GM06990 (cell line): ENCODE measurements around the gene AREL1.

Experiments
- DNase-seq: peaks from one replicate; pipeline ENCODE4 v3.0.0-alpha.2; 2011; ENCODE audit not compliant: insufficient read length; ENCODE audit errors: extremely low read depth
- H3K27me3 ChIP-seq: replicated peaks from 2 replicates; pipeline ENCODE4 v1.6.0; 2011; ENCODE audit warnings: low read length; ENCODE audit not compliant: control insufficient read depth, insufficient read depth
- H3K36me3 ChIP-seq: 2 replicates; pipeline ENCODE4 v1.5.1; 2011; ENCODE audit warnings: low read length; ENCODE audit not compliant: control insufficient read depth, insufficient read depth
- H3K4me3 ChIP-seq: replicated peaks from 2 replicates; pipeline ENCODE4 v1.5.1; 2011; ENCODE audit warnings: low read depth, mild to moderate bottlenecking, control low read depth, low read length
- CTCF ChIP-seq: IDR thresholded peaks from 2 replicates; pipeline ENCODE4 v1.5.1; 2011; ENCODE audit warnings: low read length, control low read depth, mild to moderate bottlenecking, inconsistent platforms; ENCODE audit not compliant: insufficient read depth, poor library complexity, severe bottlenecking

Gene AREL1

GRCh38 chr14:74647678-74648461, 65.0 kb downstream of the AREL1 start:
- no peaks in the 10 kb centered on the region for H3K36me3 ChIP-seq
- no peak for TF ChIP-seq CTCF
- no peak for DNase-seq
- H3K4me3 ChIP-seq: no peak overlapping the region
- no peaks in the 10 kb centered on the region for H3K27me3 ChIP-seq

GRCh38 chr14:74647061-74647677, 65.7 kb downstream of the AREL1 start:
- H3K4me3 ChIP-seq: no peak overlapping the region
- no peak for DNase-seq
- TF ChIP-seq CTCF: no peak
- no peaks in the 10 kb centered on the region for H3K27me3 ChIP-seq
- no peaks in the 10 kb centered on the region for H3K36me3 ChIP-seq

GRCh38 chr14:74645756-74646470, 67.0 kb downstream of the AREL1 start:
- TF ChIP-seq CTCF: no peak
- H3K36me3 ChIP-seq: no peaks in the 10 kb centered on the region
- no peaks in the 10 kb centered on the region for H3K27me3 ChIP-seq
- DNase-seq: no peak
- no peak overlapping the region for H3K4me3 ChIP-seq

GRCh38 chr14:74645244-74645643, 67.6 kb downstream of the AREL1 start:
- Histone ChIP-seq H3K36me3 (no peaks in the 10 kb centered on the region), H3K4me3 (no peak overlapping the region), H3K27me3 (no peaks in the 10 kb centered on the region)
- no peak for TF ChIP-seq CTCF
- DNase-seq: no peak

- no peaks in the 10 kb centered on the region for H3K36me3 ChIP-seq
- DNase-seq: no peak
- no peak overlapping the region for H3K4me3 ChIP-seq
- no peaks in the 10 kb centered on the region; the same call in 1 of the 2 replicates for H3K27me3 ChIP-seq
- no peak for TF ChIP-seq CTCF
Measured at GRCh38 chr14:74641601-74642391, 71.1 kb downstream of the AREL1 start.
